Natural killer cell treated with Interleukin-12 subunit alpha and Interleukin-12 subunit beta and Interleukin-15 and Interleukin-18, amount 100 ng/mL, for 72 hours (primary cell): ENCODE data around the gene HMCN1. TPM values are rescaled to one million over a fixed set of nuclear protein-coding genes. Genes with fewer than 3 reads are reported as not detected.
"Not testable (repeated sequence)": the region's sequence is repeated elsewhere in the genome, so short reads cannot be mapped to it uniquely, and the experiment has no call there.

Experiments
- ATAC-seq, 2 donors: fragments of 150-1000 bp; cut with Tn5 transposase in 1 of 2; sonication (Bioruptor Pico), chemical (Tn5 transposase) in 1 of 2; 2 replicates each; pipeline ENCODE4 v1.10.0; 2021
- DNase-seq: peaks from one replicate; pipeline ENCODE4 v3.0.0; 2022; ENCODE audit warnings: low spot score
- H3K27ac Mint-ChIP-seq, 2 donors: 1 replicate in 1 of 2; 2 replicates in 1 of 2; pipeline ENCODE4 v1.8.0; 2022; ENCODE audit warnings: mixed read lengths in 2 of 2, mild to moderate bottlenecking in 1 of 2, moderate library complexity in 1 of 2
- H3K27me3 Mint-ChIP-seq, 2 donors: 1 replicate in 1 of 2; 2 replicates in 1 of 2; pipeline ENCODE4 v1.8.0; 2022; ENCODE audit warnings: mixed read lengths in 2 of 2
- H3K36me3 Mint-ChIP-seq: one replicate; pipeline ENCODE4 v1.8.0; 2022; ENCODE audit warnings: mixed read lengths
- H3K4me1 Mint-ChIP-seq, 2 donors: 1 replicate in 1 of 2; 2 replicates in 1 of 2; pipeline ENCODE4 v1.8.0; 2022; ENCODE audit warnings: low read depth in 2 of 2, mixed read lengths in 2 of 2, mild to moderate bottlenecking in 1 of 2
- H3K4me3 Mint-ChIP-seq: one replicate; pipeline ENCODE4 v1.8.0; 2022; ENCODE audit warnings: mixed read lengths
- H3K9me3 Mint-ChIP-seq: 2 replicates; pipeline ENCODE4 v1.8.0; 2022; ENCODE audit warnings: mixed read lengths
- total RNA-seq, 2 donors: library from RNA; stranded (reverse); gene quantifications; one replicate each; pipeline ENCODE4 v1.2.3, GENCODE V29; 2022

Gene HMCN1
- total RNA-seq, 2 donors from 2014 or later = 1.1 to 1.4 TPM

DNA sequence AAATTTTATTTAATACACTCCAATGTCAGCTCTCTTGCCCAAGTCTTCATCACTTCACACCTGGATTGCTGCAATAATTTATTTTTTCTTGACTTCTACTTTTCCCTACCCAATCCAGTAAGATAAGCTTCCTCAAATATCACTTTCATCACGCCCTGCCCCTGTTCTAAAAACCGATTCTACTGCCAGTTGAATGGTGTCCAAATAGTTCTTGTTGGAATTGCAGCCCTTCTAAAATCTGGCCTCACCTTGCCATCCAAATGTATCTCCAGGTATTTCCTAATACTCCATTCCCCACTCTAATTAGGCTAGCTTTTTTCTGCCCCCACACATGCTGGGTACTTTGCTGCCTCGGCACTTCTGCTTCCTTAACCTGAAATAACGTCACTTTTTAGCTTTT, 152.5 kb downstream of the HMCN1 start:
- Mint-ChIP-seq H3K36me3 (no peaks in the 10 kb centered on the region), H3K9me3 (peaks cover 5% of the 10 kb centered on the region), H3K4me3 (no peak overlapping the region), H3K27me3 (no peaks in the 10 kb centered on the region), H3K4me1 (no peaks in the 10 kb centered on the region), H3K27ac (no peak overlapping the region)
- no peak for DNase-seq
- ATAC-seq = no peak

DNA sequence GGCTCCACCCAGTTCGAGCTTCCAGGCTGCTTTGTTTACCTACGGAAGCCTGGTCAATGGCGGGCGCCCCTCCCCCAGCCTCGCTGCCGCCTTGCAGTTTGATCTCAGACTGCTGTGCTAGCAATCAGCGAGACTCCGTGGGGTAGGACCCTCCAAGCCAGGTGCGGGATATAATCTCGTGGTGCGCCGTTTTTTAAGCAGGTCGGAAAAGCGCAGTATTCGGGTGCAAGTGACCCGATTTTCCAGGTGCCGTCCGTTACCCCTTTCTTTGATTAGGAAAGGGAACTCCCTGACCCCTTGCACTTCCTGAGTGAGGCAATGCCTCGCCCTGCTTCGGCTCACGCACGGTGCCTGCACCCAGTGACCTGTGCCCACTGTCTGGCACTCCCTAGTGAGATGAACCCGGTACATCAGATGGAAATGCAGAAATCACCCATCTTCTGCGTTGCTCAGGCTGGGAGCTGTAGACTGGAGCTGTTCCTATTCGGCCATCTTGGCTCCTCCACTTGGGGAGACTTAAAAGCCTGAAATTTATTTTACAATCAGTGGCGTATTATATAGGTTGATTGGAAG, 158.7 kb downstream of the HMCN1 start:
- H3K27me3 Mint-ChIP-seq, H3K36me3 Mint-ChIP-seq: not testable (repeated sequence)

DNA sequence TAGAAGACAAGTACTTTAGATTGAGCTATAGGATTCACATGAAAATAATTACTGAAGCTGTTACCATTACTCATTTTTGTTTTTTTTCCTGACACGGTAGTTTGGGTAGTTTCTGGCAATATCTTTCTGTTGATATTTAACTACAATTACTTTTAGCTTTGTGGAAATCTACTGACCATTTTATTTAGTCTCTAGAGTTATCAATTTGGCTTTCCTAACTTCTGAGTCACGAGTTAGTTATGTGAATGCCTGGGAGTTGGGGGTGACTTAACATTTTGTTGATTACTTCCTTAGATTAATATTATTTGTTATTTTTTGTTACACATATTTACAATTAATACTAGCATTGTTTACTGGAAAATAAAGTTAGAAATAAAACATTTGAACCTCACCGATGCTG, 160.6 kb downstream of the HMCN1 start:
- no peak overlapping the region for H3K4me3 Mint-ChIP-seq
- ATAC-seq (no peak), DNase-seq (no peak)
- H3K27ac Mint-ChIP-seq = no peak overlapping the region
- peaks cover 10% of the 10 kb centered on the region for H3K9me3 Mint-ChIP-seq
- H3K27me3 Mint-ChIP-seq = peaks cover 6 to 18% of the 10 kb centered on the region in 2 donors
- no peaks in the 10 kb centered on the region for H3K4me1 Mint-ChIP-seq
- H3K36me3 Mint-ChIP-seq = no peaks in the 10 kb centered on the region

More for the DNA sequence above, 158.7 kb downstream of the HMCN1 start:
- H3K9me3 Mint-ChIP-seq, H3K4me3 Mint-ChIP-seq, ATAC-seq, H3K4me1 Mint-ChIP-seq, H3K27ac Mint-ChIP-seq, DNase-seq: not testable (repeated sequence)

DNA sequence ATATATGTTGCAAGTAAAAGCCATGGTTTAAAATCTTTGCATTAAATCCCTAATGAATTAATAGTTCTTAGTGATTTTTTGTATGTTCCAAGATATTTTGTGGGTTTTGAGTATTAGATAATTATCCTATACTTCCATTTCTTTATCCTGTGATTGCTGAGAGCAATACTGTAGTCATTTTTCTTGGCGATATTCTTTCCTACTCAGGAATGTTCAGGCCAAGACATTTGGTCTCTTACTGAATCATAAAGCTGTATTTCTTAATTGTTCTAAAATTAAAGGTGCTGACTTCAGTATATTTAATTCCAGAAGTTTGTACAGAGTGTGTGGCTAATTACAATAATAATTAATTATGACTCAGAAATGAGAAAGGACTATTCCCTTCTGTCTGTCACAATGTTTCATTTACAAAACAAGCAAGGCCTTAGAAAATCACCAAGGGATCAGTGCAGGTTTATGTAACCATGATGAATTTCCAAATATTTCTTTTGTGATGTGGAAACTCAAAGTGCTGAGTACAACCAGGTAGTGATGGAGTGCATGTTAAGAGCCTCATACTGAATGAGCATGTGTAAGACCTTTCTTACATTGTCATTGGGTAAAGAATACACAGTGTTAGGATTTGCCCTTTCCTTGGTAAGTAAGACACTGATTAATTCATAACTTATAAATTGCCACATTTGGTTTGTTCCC, 161.2 kb downstream of the HMCN1 start:
- no peaks in the 10 kb centered on the region for H3K36me3 Mint-ChIP-seq
- no peak for ATAC-seq
- H3K4me1 Mint-ChIP-seq = no peaks in the 10 kb centered on the region
- no peak for DNase-seq
- peaks cover 10% of the 10 kb centered on the region for H3K9me3 Mint-ChIP-seq
- no peak overlapping the region for H3K27ac Mint-ChIP-seq
- peaks cover 9 to 24% of the 10 kb centered on the region in 2 donors for H3K27me3 Mint-ChIP-seq
- no peak overlapping the region for H3K4me3 Mint-ChIP-seq

DNA sequence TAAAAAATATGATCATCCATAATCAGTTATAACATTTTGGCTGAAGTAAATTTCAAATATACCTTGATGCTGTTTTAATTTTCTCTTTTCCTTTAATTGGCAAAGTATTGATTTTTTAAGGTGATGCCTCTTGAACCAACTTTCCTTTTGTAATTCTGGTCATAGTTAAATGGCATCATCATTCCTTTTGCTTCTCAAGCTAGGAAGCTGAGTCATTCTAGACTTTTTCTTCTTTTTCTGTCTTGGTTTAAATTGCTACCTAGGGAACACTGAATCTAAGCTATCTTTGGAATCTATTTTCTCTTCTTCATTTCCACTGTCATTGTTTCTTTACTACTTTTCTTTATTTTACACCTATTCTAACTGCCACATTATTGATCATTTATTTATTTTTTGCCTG, 162.7 kb downstream of the HMCN1 start:
- H3K36me3 Mint-ChIP-seq = no peaks in the 10 kb centered on the region
- peaks cover 11 to 35% of the 10 kb centered on the region in 2 donors for H3K27me3 Mint-ChIP-seq
- DNase-seq (no peak), ATAC-seq (no peak)
- H3K4me1 Mint-ChIP-seq = no peaks in the 10 kb centered on the region
- no peak overlapping the region for H3K27ac Mint-ChIP-seq
- no peak overlapping the region for H3K4me3 Mint-ChIP-seq
- peaks cover 8% of the 10 kb centered on the region for H3K9me3 Mint-ChIP-seq

DNA sequence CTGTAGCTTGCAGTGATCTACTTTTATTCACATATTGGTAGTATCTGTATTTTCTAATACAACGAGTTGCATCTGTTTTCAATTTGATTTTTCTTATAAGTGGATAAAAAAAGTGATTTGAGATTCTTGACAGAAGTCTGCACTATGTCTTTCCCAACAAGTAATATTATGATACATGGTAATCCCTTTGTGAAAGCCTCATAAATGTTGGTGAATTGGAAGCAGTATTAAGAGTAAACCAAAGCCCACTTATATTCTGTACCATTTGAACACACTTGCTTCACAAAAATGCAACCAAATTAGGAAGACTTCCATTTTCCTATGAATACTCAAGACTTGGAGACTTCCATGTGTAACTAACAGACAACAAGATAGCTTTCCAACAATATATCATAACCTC, 172.0 kb downstream of the HMCN1 start:
- Mint-ChIP-seq H3K4me1 (no peaks in the 10 kb centered on the region), H3K36me3 (no peaks in the 10 kb centered on the region), H3K27ac (no peak overlapping the region), H3K27me3 (peaks cover 3 to 7% of the 10 kb centered on the region in 2 donors), H3K9me3 (peaks cover 4% of the 10 kb centered on the region), H3K4me3 (no peak overlapping the region)
- ATAC-seq (no peak), DNase-seq (no peak)

DNA sequence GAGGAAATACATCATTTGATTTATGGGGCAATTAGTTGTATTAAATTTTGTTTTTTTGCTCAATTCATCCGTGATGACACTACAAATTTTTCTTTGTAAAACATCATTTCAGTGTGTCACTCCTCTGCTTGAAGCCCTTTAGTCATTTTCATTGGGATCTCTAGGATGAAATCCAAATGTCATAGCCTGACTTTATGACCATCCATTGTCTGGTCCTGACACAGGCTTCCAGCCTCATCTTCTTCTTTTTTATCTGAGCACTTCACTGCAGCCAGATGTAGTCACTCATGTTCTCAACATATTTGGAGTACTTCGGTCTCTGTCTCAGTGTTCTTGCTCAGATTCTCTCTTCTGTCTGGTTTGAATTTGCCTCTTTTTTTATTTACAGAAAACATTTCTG, 173.1 kb downstream of the HMCN1 start:
- Mint-ChIP-seq H3K36me3 (no peaks in the 10 kb centered on the region), H3K4me1 (no peaks in the 10 kb centered on the region), H3K4me3 (no peak overlapping the region), H3K27ac (no peak overlapping the region), H3K27me3 (peaks cover 0 to 6% of the 10 kb centered on the region in 2 donors), H3K9me3 (peaks cover 4% of the 10 kb centered on the region)
- ATAC-seq (no peak), DNase-seq (no peak)

DNA sequence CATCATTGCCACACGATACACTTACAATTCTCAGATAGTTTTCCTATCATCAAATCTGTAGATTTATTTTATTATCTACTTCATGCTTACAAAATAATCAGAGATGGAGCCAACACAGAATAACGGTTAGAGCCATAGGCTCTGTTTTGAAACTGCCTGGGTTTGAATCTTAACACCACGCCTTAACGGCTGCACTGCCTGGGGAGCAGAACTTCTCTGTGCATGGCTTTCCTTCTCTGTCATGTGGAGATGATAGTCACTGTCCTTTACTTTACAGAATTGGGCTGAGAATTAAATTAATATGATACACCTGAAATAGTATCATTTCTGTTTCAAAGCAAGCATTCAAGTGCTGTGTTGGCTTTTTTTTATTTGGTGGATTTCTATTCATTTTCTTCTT, 177.8 kb downstream of the HMCN1 start:
- H3K36me3 Mint-ChIP-seq = no peaks in the 10 kb centered on the region
- no peak overlapping the region for H3K4me3 Mint-ChIP-seq
- DNase-seq (no peak), ATAC-seq (no peak)
- H3K4me1 Mint-ChIP-seq = no peaks in the 10 kb centered on the region
- H3K9me3 Mint-ChIP-seq = no peaks in the 10 kb centered on the region
- peaks cover 7% of the 10 kb centered on the region in 2 donors for H3K27me3 Mint-ChIP-seq
- no peak overlapping the region for H3K27ac Mint-ChIP-seq

DNA sequence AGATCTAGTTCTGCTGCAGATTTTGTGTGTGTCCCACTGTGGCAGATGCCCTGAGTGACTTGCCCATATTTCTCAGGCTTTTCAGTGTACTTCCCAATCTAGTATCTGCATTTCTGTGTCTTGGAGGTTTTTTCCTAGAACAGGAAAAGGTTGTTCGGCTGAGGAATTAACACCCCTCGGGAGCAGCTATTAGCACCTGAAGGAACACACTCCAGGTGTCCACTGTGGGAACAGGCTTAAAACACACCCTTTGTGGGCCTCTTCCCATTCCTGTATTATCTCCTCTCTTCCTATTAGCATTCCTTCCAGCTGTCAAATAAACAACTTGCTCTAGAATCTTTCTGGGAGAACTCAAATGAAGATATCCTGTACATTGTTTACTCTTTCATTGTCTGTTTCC, 178.3 kb downstream of the HMCN1 start:
- Mint-ChIP-seq H3K27ac (no peak overlapping the region), H3K9me3 (no peaks in the 10 kb centered on the region), H3K36me3 (no peaks in the 10 kb centered on the region), H3K4me1 (no peaks in the 10 kb centered on the region), H3K27me3 (peaks cover 5 to 7% of the 10 kb centered on the region in 2 donors), H3K4me3 (no peak overlapping the region)
- DNase-seq (no peak), ATAC-seq (no peak)

DNA sequence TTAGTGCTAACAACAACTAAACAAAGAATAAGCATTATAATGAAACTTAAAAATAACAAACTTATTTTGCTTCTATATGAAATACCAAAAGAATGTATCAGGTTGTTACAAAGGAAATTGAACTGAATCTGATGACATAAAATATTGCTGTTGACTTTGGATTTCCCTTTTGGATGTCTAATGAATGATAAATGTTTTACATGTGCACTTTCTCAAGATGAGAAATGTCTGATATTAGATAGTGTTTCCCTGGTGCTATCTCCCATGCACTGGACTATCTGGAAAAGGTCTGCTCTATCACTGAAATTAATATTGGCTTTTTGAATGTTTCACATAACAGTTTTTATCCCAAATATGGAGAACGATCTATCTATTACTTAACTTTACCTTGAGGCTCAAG, 179.9 kb downstream of the HMCN1 start:
- Mint-ChIP-seq H3K36me3 (no peaks in the 10 kb centered on the region), H3K4me3 (no peak overlapping the region), H3K27me3 (peaks cover 5 to 7% of the 10 kb centered on the region in 2 donors), H3K27ac (no peak overlapping the region), H3K4me1 (no peaks in the 10 kb centered on the region), H3K9me3 (no peaks in the 10 kb centered on the region)
- no peak for DNase-seq
- ATAC-seq = no peak

DNA sequence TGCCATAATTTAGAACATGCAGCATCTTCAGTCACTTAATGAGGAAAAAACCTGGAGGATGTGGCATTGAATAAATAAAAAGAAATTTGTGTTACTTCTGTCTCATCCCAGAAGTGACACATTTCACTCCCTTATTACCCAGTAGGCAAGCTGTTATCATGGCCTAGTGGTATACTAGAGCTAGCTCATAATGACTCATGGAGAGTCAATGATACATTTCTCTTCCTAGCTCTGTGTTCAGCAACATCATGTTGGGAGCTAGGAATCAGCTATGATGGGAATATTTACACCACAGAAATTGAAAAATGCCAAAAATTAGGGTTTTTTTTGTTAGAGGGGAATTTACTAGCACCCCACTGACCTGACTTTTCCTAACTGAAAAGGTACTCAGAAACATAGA, 182.7 kb downstream of the HMCN1 start:
- H3K9me3 Mint-ChIP-seq = no peaks in the 10 kb centered on the region
- peaks cover 7 to 17% of the 10 kb centered on the region in 2 donors for H3K27me3 Mint-ChIP-seq
- no peak overlapping the region for H3K27ac Mint-ChIP-seq
- ATAC-seq = no peak
- no peak overlapping the region for H3K4me3 Mint-ChIP-seq
- no peaks in the 10 kb centered on the region for H3K4me1 Mint-ChIP-seq
- no peaks in the 10 kb centered on the region for H3K36me3 Mint-ChIP-seq
- no peak for DNase-seq

DNA sequence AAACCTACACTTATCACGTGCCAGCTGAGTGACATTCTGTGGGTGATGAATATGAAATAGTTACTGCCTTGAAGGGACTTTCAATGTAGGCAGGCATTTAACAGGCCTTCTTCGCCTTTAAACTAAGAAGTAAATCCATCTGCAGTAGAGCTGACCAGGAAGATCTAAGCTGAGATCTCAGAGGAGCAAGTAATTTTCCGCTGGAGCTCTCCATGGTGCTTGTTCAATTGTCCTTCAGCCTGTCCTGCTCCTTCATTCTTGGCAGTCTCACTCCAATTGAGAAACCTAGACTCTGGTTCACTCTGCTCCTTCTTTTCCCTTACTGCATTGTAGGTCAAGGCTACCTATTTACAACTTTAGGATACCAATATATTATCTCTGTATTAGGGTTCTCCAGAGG, 183.5 kb downstream of the HMCN1 start:
- peaks cover 7 to 17% of the 10 kb centered on the region in 2 donors for H3K27me3 Mint-ChIP-seq

DNA sequence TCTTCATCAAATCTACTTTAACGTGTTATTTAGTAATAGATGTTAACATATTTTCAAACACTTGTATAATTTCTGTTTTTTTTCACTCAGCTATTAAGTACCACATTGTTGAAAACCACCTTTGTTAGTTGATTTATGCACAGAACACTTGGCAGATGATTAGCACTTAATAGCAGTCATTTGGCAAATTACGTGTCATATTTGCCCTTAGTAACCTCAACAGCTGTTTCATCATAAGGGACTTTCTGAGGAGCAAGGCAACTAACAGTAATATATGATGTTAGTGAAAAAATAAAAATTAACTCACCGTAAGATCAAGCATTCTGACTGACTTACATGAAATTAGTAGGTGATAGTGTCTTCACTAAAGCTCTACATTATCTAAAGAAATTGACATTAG, 186.4 kb downstream of the HMCN1 start:
- Mint-ChIP-seq H3K4me3 (no peak overlapping the region), H3K36me3 (no peaks in the 10 kb centered on the region), H3K9me3 (peaks cover 3% of the 10 kb centered on the region), H3K4me1 (no peaks in the 10 kb centered on the region), H3K27ac (no peak overlapping the region), H3K27me3 (peaks cover 5 to 16% of the 10 kb centered on the region in 2 donors)
- DNase-seq (no peak), ATAC-seq (no peak)

More for the DNA sequence above, 183.5 kb downstream of the HMCN1 start:
- no peaks in the 10 kb centered on the region for H3K9me3 Mint-ChIP-seq
- ATAC-seq (no peak), DNase-seq (no peak)
- H3K27ac Mint-ChIP-seq = no peak overlapping the region
- no peaks in the 10 kb centered on the region for H3K36me3 Mint-ChIP-seq
- H3K4me1 Mint-ChIP-seq = no peaks in the 10 kb centered on the region
- no peak overlapping the region for H3K4me3 Mint-ChIP-seq

DNA sequence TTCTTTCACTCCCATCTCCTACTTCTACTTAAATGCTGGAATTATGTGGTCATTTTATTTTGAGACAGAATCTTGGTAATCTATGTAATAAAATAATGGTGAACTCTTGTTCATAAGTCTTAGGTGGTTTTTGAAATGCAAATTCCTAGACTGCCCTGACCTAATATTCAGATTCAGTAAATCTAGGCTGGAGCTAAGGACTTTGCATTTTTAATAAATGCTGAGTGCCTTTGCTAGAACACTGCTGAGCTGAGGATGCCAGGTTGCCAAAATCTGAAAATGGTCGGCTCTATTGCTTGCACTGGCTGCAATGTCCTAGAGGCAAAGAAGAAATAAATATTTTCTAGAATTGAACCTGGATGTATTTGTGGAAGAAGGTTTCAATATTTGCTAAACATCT, 187.4 kb downstream of the HMCN1 start:
- peaks cover 4% of the 10 kb centered on the region for H3K9me3 Mint-ChIP-seq
- no peaks in the 10 kb centered on the region for H3K4me1 Mint-ChIP-seq
- no peak for ATAC-seq
- peaks cover 6 to 18% of the 10 kb centered on the region in 2 donors for H3K27me3 Mint-ChIP-seq
- H3K36me3 Mint-ChIP-seq = no peaks in the 10 kb centered on the region
- DNase-seq = no peak
- H3K4me3 Mint-ChIP-seq = no peak overlapping the region
- no peak overlapping the region for H3K27ac Mint-ChIP-seq

DNA sequence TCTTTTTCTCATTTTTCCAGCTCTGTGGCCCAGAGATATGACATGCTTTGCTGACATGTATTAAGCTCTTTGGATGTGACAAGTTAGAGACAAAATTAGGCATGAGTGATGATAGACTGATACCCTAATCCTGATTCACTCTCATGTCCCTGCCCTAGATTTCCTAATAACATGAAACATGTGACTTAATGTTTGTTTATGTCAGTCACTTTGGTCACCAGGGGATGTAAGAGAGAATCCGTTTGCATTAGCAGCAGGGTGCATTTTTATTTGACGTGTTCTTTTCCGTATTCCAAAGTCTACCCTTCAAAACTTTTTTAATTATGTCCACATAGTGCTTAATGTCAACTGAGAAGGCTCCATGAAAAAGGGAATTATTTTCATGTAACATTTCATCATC, 192.4 kb downstream of the HMCN1 start:
- Mint-ChIP-seq H3K36me3 (no peaks in the 10 kb centered on the region), H3K9me3 (peaks cover 4% of the 10 kb centered on the region), H3K27ac (no peak overlapping the region), H3K27me3 (peaks cover 10 to 11% of the 10 kb centered on the region in 2 donors), H3K4me1 (no peaks in the 10 kb centered on the region), H3K4me3 (no peak overlapping the region)
- no peak for DNase-seq
- no peak for ATAC-seq
